Measurements from ENCODE around the gene ATP5MK. TPM values are rescaled to one million over a fixed set of nuclear protein-coding genes. Genes with fewer than 3 reads are reported as not detected.

ATP5MK gene
- total and polyA plus RNA-seq, 10 donors: 111 to 528 (median 155) TPM

DNA sequence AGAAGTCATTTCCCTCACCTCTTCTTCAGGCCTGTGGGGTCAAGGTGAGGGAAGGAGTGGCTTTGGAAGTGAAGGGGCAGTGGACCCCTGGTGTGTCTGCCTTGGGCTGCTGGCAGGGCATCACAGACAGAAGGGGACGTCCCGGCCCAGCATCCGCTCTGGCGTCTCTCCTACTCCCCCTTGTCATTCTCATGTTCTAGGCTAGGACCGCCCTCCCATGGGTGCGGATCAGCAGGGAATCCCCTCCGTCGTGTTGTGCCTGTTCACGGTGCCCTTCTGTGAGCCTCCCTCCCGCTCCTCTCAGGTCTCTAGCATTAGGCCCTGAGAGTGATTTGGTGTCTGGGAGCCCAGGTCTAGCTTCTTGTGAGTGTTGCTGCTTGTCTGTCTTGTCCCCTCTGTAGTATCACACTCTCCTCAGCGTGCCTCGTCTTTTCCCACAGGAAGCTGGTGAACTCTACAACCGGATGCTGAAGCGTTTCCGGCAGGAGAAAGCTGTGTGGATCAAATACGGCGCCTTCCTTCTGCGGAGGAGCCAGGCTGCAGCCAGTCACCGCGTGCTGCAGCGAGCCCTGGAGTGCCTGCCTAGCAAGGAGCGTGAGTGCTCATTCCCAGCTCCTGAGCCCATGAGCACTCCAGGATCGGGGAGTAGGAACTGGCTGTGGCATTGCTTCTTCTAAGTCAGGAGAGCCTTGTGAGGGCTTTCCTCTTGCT lies 47.4 kb upstream of the ATP5MK start:
- no peaks in the 10 kb centered on the region for H3K9me3 ChIP-seq
- no peak for DNase-seq
- TF ChIP-seq POLR2AphosphoS5 (IDR thresholded peaks at IDR 0.05) (peak; percentile 33 to 61 (median 46)), POLR2A (IDR thresholded peaks at IDR 0.05) (no peak)
- H3K4me3 ChIP-seq: no peak overlapping the region
- H3K27ac ChIP-seq: peak overlapping the region in 4 of 8 donors; percentile 16 to 92 (median 92)
- 79 to 85% (median 82%) methylated on average over 23 of the region's 23 CpGs for WGBS, 5 donors
- H3K27me3 ChIP-seq (replicated peaks in 1 of 7): no peaks in the 10 kb centered on the region
- intact Hi-C loops (cut with DNase I; ENCODE audit: low total_unique reads): no loop called here
- H3K4me1 ChIP-seq: peaks cover 24 to 57% (median 48%) of the 10 kb centered on the region in 6 donors
- peaks cover 2 to 100% (median 91%) of the 10 kb centered on the region in 6 donors for H3K36me3 ChIP-seq

DNA sequence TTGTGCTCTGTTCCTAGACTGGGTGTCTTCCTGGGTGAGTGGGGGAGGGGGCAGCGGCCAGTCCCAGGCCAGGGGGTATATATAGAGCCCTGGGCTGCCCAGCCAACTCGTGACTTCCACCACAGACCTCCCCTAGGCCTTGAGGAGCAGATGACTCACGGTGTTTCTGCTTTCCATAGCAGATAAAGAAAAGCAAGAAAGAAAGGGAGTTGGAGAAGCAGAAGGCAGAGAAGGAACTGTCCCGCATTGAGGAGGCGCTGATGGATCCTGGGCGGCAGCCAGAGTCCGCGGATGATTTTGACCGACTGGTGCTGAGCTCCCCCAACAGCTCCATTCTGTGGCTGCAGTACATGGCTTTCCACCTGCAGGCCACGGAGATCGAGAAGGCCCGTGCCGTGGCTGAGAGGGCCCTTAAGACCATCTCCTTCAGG lies 45.8 kb upstream of the ATP5MK start:
- intact Hi-C loops (cut with DNase I; ENCODE audit: low total_unique reads): no loop called here
- no peaks in the 10 kb centered on the region for H3K9me3 ChIP-seq
- no peaks in the 10 kb centered on the region for H3K27me3 ChIP-seq (replicated peaks in 1 of 7)
- H3K27ac ChIP-seq: no peak overlapping the region
- DNase-seq: no peak
- H3K4me3 ChIP-seq: no peak overlapping the region
- peaks cover 2 to 100% (median 96%) of the 10 kb centered on the region in 6 donors for H3K36me3 ChIP-seq
- TF ChIP-seq POLR2A (IDR thresholded peaks at IDR 0.05) (no peak), POLR2AphosphoS5 (IDR thresholded peaks at IDR 0.05) (peak in 1 of 3 donors; percentile 10)
- TF ChIP-seq, protein P1, sequence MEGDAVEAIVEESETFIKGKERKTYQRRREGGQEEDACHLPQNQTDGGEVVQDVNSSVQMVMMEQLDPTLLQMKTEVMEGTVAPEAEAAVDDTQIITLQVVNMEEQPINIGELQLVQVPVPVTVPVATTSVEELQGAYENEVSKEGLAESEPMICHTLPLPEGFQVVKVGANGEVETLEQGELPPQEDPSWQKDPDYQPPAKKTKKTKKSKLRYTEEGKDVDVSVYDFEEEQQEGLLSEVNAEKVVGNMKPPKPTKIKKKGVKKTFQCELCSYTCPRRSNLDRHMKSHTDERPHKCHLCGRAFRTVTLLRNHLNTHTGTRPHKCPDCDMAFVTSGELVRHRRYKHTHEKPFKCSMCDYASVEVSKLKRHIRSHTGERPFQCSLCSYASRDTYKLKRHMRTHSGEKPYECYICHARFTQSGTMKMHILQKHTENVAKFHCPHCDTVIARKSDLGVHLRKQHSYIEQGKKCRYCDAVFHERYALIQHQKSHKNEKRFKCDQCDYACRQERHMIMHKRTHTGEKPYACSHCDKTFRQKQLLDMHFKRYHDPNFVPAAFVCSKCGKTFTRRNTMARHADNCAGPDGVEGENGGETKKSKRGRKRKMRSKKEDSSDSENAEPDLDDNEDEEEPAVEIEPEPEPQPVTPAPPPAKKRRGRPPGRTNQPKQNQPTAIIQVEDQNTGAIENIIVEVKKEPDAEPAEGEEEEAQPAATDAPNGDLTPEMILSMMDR (IDR thresholded peaks at IDR 0.05 in 8 of 11, conservative IDR thresholded peaks at IDR 0.05 in 3 of 11): no peak
- WGBS, 5 donors: 84 to 92% (median 90%) methylated on average over 13 of the region's 13 CpGs
- H3K4me1 ChIP-seq: peaks cover 14 to 41% (median 32%) of the 10 kb centered on the region in 6 donors

- 84 to 96% (median 86%) methylated on average over 6 to 8 of the region's 8 CpGs for WGBS, 5 donors
- no peak for DNase-seq
- intact Hi-C loops (cut with DNase I; ENCODE audit: low total_unique reads): no loop called here
- no peak overlapping the region for H3K4me3 ChIP-seq
- H3K27me3 ChIP-seq (replicated peaks in 1 of 7): no peaks in the 10 kb centered on the region
- TF ChIP-seq, protein P1 (IDR thresholded peaks at IDR 0.05 in 8 of 11, conservative IDR thresholded peaks at IDR 0.05 in 3 of 11): no peak
- no peak for TF ChIP-seq POLR2AphosphoS5 (IDR thresholded peaks at IDR 0.05)
- no peak for TF ChIP-seq POLR2A (IDR thresholded peaks at IDR 0.05)
- H3K4me1 ChIP-seq: peaks cover 10 to 37% (median 28%) of the 10 kb centered on the region in 6 donors
- no peaks in the 10 kb centered on the region for H3K9me3 ChIP-seq
- H3K36me3 ChIP-seq: peaks cover 2 to 100% (median 95%) of the 10 kb centered on the region in 6 donors
- no peak overlapping the region for H3K27ac ChIP-seq
Measured at GRCh38 chr10:103441611-103442010, 45.3 kb upstream of the ATP5MK start.

DNA sequence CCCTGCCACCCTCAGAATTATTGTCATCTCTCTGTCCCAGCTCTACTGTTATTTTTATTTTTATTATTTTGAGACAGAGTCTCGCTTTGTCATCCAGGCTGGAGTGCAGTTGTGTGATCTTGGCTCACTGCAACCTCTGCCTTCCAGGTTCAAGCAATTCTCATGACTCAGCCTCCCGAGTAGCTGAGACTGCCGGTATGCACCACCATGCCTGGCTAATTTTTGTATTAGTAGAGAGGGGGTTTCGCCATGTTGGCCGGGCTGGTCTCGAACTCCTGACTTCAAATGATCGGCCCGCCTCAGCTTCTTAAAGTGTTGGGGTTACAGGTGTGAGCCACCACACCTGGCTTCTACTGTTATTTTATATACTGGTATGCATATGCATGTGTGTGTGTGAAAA lies 44.9 kb upstream of the ATP5MK start:
- no peak for TF ChIP-seq POLR2AphosphoS5 (IDR thresholded peaks at IDR 0.05)
- TF ChIP-seq POLR2A (IDR thresholded peaks at IDR 0.05): no peak
- TF ChIP-seq, protein P1 (IDR thresholded peaks at IDR 0.05 in 8 of 11, conservative IDR thresholded peaks at IDR 0.05 in 3 of 11): no peak
- H3K4me1 ChIP-seq: peaks cover 10 to 33% (median 25%) of the 10 kb centered on the region in 6 donors
- 95 to 99% (median 97%) methylated on average over 8 of the region's 8 CpGs for WGBS, 5 donors
- H3K9me3 ChIP-seq: no peaks in the 10 kb centered on the region
- no peak for DNase-seq
- no peaks in the 10 kb centered on the region for H3K27me3 ChIP-seq (replicated peaks in 1 of 7)
- intact Hi-C loops (cut with DNase I; ENCODE audit: low total_unique reads): no loop called here
- peaks cover 2 to 100% (median 95%) of the 10 kb centered on the region in 6 donors for H3K36me3 ChIP-seq
- H3K27ac ChIP-seq: no peak overlapping the region
- no peak overlapping the region for H3K4me3 ChIP-seq
